GM12874 (cell line): Measurements from ENCODE around the gene GPR142.

Experiments used
- TF ChIP-seq, protein P1 (sequence below): IDR thresholded peaks from 2 replicates; pipeline ENCODE4 v1.5.1; 2011; ENCODE audit warnings: low read depth, mild to moderate bottlenecking, control low read depth, low read length, moderate library complexity; ENCODE audit not compliant: insufficient read depth

GPR142 gene, protein sequence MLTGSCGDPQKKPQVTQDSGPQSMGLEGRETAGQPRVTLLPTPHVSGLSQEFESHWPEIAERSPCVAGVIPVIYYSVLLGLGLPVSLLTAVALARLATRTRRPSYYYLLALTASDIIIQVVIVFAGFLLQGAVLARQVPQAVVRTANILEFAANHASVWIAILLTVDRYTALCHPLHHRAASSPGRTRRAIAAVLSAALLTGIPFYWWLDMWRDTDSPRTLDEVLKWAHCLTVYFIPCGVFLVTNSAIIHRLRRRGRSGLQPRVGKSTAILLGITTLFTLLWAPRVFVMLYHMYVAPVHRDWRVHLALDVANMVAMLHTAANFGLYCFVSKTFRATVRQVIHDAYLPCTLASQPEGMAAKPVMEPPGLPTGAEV

DNA sequence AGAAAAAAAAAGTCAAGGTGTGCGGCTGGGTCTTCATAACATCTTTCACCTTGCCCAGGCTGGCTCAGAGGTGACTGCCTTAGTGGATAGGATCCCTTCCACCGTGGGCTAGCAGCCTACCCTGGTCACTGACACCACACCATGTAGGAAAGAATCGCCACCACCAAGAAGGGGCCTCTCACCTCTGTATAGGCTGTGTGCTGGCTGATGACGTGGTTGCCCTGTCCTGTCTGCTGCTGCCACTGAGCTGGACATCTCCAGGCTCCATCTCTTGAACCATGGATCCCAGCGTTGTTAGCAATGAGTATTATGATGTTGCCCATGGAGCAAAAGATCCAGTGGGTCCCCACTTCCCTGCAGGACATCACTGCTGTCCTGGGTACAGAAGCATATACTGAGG is at the start of gene GPR142:
Gene GPR142 (plus strand): TSS at position 301 of the 400 bp plus-strand sequence. CDS start 2,035 bp downstream, outside the sequence.
- TF ChIP-seq, protein P1, sequence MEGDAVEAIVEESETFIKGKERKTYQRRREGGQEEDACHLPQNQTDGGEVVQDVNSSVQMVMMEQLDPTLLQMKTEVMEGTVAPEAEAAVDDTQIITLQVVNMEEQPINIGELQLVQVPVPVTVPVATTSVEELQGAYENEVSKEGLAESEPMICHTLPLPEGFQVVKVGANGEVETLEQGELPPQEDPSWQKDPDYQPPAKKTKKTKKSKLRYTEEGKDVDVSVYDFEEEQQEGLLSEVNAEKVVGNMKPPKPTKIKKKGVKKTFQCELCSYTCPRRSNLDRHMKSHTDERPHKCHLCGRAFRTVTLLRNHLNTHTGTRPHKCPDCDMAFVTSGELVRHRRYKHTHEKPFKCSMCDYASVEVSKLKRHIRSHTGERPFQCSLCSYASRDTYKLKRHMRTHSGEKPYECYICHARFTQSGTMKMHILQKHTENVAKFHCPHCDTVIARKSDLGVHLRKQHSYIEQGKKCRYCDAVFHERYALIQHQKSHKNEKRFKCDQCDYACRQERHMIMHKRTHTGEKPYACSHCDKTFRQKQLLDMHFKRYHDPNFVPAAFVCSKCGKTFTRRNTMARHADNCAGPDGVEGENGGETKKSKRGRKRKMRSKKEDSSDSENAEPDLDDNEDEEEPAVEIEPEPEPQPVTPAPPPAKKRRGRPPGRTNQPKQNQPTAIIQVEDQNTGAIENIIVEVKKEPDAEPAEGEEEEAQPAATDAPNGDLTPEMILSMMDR, result no peak

DNA sequence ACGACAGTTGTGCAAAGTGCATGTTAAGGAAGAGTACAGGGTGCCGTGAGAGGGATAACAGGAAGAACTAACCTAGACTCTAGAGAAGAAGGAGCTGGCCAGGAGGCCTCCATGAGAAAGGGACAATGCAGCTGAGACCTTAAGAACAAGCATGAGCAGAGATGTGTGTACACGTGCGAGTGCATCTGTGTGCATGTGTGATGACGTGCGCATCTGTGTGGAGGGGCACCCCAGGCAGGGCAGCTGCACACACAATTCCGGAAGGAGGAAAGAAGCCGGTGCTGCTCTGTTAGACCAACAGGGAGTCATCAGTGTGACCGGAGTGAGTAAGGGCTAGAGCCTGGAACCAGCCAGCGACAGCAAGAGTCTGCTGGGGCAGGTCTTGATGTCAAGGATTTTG is 48.9 kb upstream of the GPR142 start:
- TF ChIP-seq, protein P1, result no peak

DNA sequence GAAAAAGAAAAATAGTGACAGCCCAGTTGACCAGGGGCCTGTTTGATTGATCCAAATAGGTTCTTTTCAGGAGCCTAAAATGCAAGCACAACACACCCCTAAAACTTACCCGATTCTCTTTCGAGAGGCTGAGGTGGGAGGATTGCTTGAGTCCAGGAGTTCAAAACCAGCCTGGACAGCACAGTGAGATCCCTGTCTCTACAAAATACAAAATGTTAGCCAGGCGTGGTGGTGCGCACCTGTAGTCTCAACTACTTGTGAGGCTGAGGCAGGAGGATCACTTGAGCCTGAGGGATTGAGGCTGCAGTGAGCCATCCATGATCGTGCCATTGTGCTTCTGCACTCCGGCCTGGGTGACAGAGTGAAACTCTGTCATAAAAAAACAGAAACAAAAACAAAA is 42.8 kb upstream of the GPR142 start:
- TF ChIP-seq, protein P1, result no peak

DNA sequence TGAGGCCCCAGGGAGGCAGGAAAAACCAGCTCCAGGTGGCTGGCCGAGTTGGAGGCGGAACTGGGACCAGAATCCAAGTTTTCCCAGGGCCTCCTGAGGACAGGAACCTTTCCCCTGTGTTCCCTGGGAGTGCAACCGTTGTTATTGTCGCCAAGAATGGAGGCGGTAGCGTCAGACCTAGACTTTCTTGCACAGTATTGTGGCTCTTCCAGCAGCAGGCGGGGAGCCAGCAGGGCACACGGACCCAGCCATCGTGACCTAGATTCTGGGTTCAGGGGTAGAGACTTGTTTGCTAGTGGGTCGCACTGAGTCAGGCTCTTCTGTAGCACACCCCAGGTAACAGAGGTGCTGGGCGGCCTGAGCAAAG is 41.9 kb upstream of the GPR142 start:
- TF ChIP-seq, protein P1, result no peak

DNA sequence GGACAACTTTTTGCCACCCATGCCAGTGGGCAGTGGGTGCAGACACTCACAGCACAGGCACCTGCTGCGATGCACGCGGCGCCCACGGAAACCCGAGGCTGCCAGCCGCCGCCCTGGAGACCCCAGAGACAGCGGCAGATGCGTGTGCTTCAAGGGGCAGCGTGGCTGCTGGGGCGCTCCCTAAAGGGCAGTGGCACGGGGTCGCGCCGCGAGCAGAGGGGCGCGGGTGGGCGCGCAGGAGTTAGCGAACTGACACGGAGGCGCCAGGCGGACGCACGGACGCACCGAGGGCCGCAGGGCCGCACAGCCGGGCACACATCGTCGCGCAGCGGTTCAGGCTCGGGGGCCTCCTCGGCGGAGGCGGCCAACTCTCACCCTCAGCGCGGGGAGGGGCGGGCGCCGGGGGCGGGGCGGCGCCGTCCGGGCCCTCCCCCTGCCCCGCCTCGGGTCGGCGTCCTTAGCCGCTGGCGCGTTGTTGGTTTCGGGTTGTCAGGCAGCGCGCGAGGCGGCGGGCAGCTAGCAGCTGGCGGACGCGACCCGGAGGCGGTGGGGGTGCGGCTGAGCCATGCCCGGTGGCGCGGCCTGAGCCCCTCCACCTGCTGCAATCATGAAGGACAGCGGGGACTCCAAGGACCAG is 41.4 kb upstream of the GPR142 start, which contains the start of gene KIF19:
Gene KIF19 (plus strand): TSS at position 484 of the 637 bp plus-strand sequence. CDS start 124 bp downstream, at position 608.
- TF ChIP-seq, protein P1, result no peak

DNA sequence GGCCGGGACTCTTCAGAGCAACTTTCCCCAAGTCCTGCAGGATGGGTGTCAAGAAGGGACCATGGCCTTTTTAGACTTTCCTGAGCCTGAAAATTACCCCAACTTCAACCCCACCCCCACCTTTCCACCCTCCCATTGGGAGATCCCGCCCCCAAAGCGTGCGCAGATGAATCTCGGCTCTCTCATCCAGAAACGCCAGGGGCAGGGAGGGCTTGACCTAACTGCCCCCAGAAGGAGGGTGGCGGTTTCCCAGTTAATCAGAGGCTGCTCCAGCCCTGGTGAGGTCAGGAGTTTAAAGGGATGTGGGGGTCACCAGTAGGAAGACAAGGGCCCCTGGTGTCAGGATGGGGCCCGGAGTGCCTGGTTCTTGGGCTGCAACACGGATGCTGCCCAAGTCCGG is 40.8 kb upstream of the GPR142 start:
- TF ChIP-seq, protein P1, result no peak

DNA sequence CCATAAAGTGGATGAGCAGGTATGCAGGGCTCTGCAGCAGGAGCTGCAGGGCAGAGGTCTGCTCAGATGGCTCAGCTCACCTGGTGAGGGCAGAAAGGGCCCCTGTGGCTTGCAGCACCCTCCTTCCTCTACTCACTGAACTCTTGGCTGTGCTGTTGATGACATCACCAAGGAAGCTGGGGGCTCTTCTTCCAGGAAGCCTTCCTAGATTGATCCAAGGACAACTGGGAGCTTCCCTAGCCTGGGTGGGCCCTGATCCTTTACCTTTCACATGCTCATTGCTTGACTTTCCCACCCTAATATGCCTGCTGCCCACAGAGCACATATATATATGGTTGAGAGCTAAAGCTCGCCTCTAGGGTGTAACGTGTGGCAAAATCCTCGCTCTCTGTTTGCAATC is 38.8 kb upstream of the GPR142 start:
- TF ChIP-seq, protein P1, result no peak
